H1 (cell line): ENCODE measurements around the gene LDLRAD4. TPM values are rescaled to one million over a fixed set of nuclear protein-coding genes. Genes with fewer than 3 reads are reported as not detected.

Source experiments
- CTCF ChIA-PET: fragments of 300-600 bp; sonication (Branson Sonifier 250); formaldehyde crosslinking; loops from one replicate; lab custom pipeline; 2021; ENCODE audit not compliant: partially characterized antibody; lab: Charles Lee
- POLR2A ChIA-PET: fragments of 300-600 bp; sonication (Branson Sonifier 250); formaldehyde crosslinking; loops from one replicate; lab custom pipeline; 2021; ENCODE audit warnings: inconsistent platforms; ENCODE audit not compliant: partially characterized antibody; lab: Charles Lee
- DNase-seq, 2 experiments: peaks; one replicate each; pipeline versions ENCODE4 v3.0.0 to v3.0.0-alpha.2; 2010 to 2022; ENCODE audit warnings: low spot score in 2 of 2, low read depth in 1 of 2, mixed read lengths in 1 of 2
- FAIRE-seq: peaks from 2 replicates; lab custom pipeline; 2011; peaks lifted over from hg19 to GRCh38; lab: Jason Lieb, UNC
- H2AFZ ChIP-seq: 2 replicates; pipeline ENCODE4 v1.8.1; 2012; ENCODE audit warnings: low read length, inconsistent platforms
- H2AK5ac ChIP-seq: 2 replicates; pipeline ENCODE4 v1.6.1; 2013; ENCODE audit warnings: low read depth, low read length
- H2BK120ac ChIP-seq: replicated peaks from 2 replicates; pipeline ENCODE3; 2013; ENCODE audit warnings: low read depth, low read length, inconsistent platforms
- H2BK12ac ChIP-seq: 2 replicates; pipeline ENCODE4 v1.6.1; 2013; ENCODE audit warnings: low read depth, low read length
- H2BK15ac ChIP-seq: 2 replicates; pipeline ENCODE4 v1.6.1; 2013; ENCODE audit warnings: low read length
- H2BK20ac ChIP-seq: 2 replicates; pipeline ENCODE4 v1.6.1; 2013; ENCODE audit warnings: low read length
- H2BK5ac ChIP-seq: 2 replicates; pipeline ENCODE4 v1.6.1; 2013; ENCODE audit warnings: low read depth, low read length
- H3K14ac ChIP-seq: 2 replicates; pipeline ENCODE4 v1.6.1; 2013; ENCODE audit warnings: inconsistent platforms; ENCODE audit not compliant: insufficient read length
- H3K18ac ChIP-seq: 2 replicates; pipeline ENCODE4 v1.6.1; 2013; ENCODE audit warnings: low read length; ENCODE audit errors: extremely low read depth
- H3K23ac ChIP-seq: 2 replicates; pipeline ENCODE4 v1.6.1; 2013; ENCODE audit warnings: inconsistent platforms; ENCODE audit not compliant: insufficient read length
- H3K23me2 ChIP-seq: 2 replicates; pipeline ENCODE4 v1.6.1; 2013; ENCODE audit warnings: low read depth, low read length
- H3K27ac ChIP-seq: 2 replicates; pipeline ENCODE4 v1.6.1; 2011; ENCODE audit warnings: low read depth, low read length, inconsistent platforms
- H3K27me3 ChIP-seq, 4 experiments: replicated peaks in 1 of 4; 1 replicate in 1 of 4; 2 replicates in 3 of 4; pipeline versions ENCODE4 v1.6.1 to v1.8.1; 2011 to 2013; ENCODE audit warnings: low read length in 3 of 4, mild to moderate bottlenecking in 3 of 4, inconsistent platforms in 2 of 4, mixed read lengths in 2 of 4, moderate library complexity in 1 of 4; ENCODE audit not compliant: control insufficient read depth in 3 of 4, insufficient read depth in 3 of 4; ENCODE audit errors: extremely low read depth in 1 of 4
- H3K36me3 ChIP-seq, 4 experiments: 2 replicates each; pipeline versions ENCODE4 v1.6.1 to v1.8.1; 2011 to 2013; ENCODE audit warnings: mild to moderate bottlenecking in 4 of 4, low read length in 3 of 4, moderate library complexity in 2 of 4, control low read depth in 1 of 4, inconsistent platforms in 1 of 4; ENCODE audit not compliant: insufficient read depth in 4 of 4, control insufficient read depth in 2 of 4
- H3K4ac ChIP-seq: replicated peaks from 2 replicates; pipeline ENCODE3; 2013; ENCODE audit warnings: low read length, low read depth, mixed read lengths, inconsistent platforms; ENCODE audit not compliant: insufficient read length
- H3K4me1 ChIP-seq, 4 experiments: replicated peaks in 1 of 4; 1 replicate in 1 of 4; 2 replicates in 3 of 4; pipeline versions ENCODE4 v1.6.1 to v1.8.1; 2011 to 2013; ENCODE audit warnings: low read length in 3 of 4, inconsistent platforms in 2 of 4, mixed read lengths in 1 of 4; ENCODE audit not compliant: insufficient read depth in 4 of 4, control insufficient read depth in 3 of 4
- H3K4me2 ChIP-seq, 2 experiments: 2 replicates each; pipeline versions ENCODE4 v1.6.1 to v1.8.1; 2011 to 2013; ENCODE audit warnings: low read depth in 2 of 2, low read length in 2 of 2, control low read depth in 1 of 2, inconsistent platforms in 1 of 2, mild to moderate bottlenecking in 1 of 2; ENCODE audit not compliant: insufficient read depth in 1 of 2
- H3K4me3 ChIP-seq, 4 experiments: fragments of 200-600, 300-600 bp in 1 of 4; sonication (generic), shearing (Covaris generic), sonication (Bioruptor Twin) in 1 of 4; 2 replicates each; pipeline versions ENCODE4 v1.5.1 to v1.8.1; 2011 to 2016; ENCODE audit warnings: low read length in 4 of 4, low read depth in 3 of 4, control low read depth in 2 of 4, inconsistent platforms in 2 of 4, mild to moderate bottlenecking in 2 of 4, mixed read lengths in 1 of 4, moderate library complexity in 1 of 4; ENCODE audit not compliant: insufficient read depth in 2 of 4; ENCODE audit errors: extremely low read depth in 1 of 4
- H3K56ac ChIP-seq: replicated peaks from 2 replicates; pipeline ENCODE3; 2013; ENCODE audit warnings: low read depth, mild to moderate bottlenecking, mixed read lengths, low read length, inconsistent platforms; ENCODE audit not compliant: insufficient read length
- H3K79me1 ChIP-seq: 2 replicates; pipeline ENCODE4 v1.6.1; 2013; ENCODE audit warnings: low read depth, low read length, control low read depth
- H3K79me2 ChIP-seq, 2 experiments: 2 replicates each; pipeline versions ENCODE4 v1.6.1 to v1.8.1; 2012 to 2013; ENCODE audit warnings: low read length in 2 of 2, mild to moderate bottlenecking in 2 of 2, inconsistent platforms in 1 of 2; ENCODE audit not compliant: insufficient read depth in 2 of 2, control insufficient read depth in 1 of 2
- H3K9ac ChIP-seq, 4 experiments: replicated peaks in 1 of 4; 1 replicate in 1 of 4; 2 replicates in 3 of 4; pipeline versions ENCODE4 v1.6.1 to v1.8.1; 2011 to 2013; ENCODE audit warnings: low read depth in 3 of 4, low read length in 3 of 4, control low read depth in 2 of 4, mild to moderate bottlenecking in 2 of 4, moderate library complexity in 2 of 4, inconsistent platforms in 1 of 4; ENCODE audit errors: extremely low read depth in 1 of 4
- H3K9me3 ChIP-seq, 2 experiments: 2 replicates each; pipeline versions ENCODE4 v1.6.1 to v1.8.1; 2012 to 2013; ENCODE audit warnings: mild to moderate bottlenecking in 2 of 2, moderate library complexity in 2 of 2, control low read depth in 1 of 2, inconsistent platforms in 1 of 2, low read depth in 1 of 2, low read length in 1 of 2, mixed read lengths in 1 of 2; ENCODE audit not compliant: insufficient read depth in 2 of 2
- H4K20me1 ChIP-seq, 2 experiments: replicated peaks in 1 of 2; 2 replicates each; pipeline versions ENCODE3 to v1.8.1; 2011 to 2013; ENCODE audit warnings: inconsistent platforms in 2 of 2, low read length in 2 of 2, mild to moderate bottlenecking in 1 of 2; ENCODE audit not compliant: insufficient read depth in 2 of 2, control insufficient read depth in 1 of 2
- H4K5ac ChIP-seq: 2 replicates; pipeline ENCODE4 v1.6.1; 2013; ENCODE audit warnings: low read length, low read depth, mixed read lengths, inconsistent platforms; ENCODE audit not compliant: insufficient read length
- H4K8ac ChIP-seq: 2 replicates; pipeline ENCODE4 v1.8.0; 2013; ENCODE audit warnings: mild to moderate bottlenecking, moderate library complexity, low read length, inconsistent platforms; ENCODE audit not compliant: insufficient read depth; ENCODE audit errors: extremely low read depth
- H4K91ac ChIP-seq: replicated peaks from 2 replicates; pipeline ENCODE3; 2013; ENCODE audit warnings: low read length, mixed read lengths, inconsistent platforms; ENCODE audit not compliant: insufficient read length
- CEBPB ChIP-seq: IDR thresholded peaks from 2 replicates; pipeline ENCODE4 v1.6.1; 2012; ENCODE audit warnings: low read depth, low read length
- SIX5 ChIP-seq: IDR thresholded peaks from 2 replicates; pipeline ENCODE4 v1.6.1; 2011; ENCODE audit warnings: mild to moderate bottlenecking, low read depth, low read length
- SP1 ChIP-seq: IDR thresholded peaks from 2 replicates; pipeline ENCODE4 v1.6.1; 2011; ENCODE audit warnings: low read depth, low read length
- WGBS, 2 experiments: shearing (Covaris generic) in 1 of 2; methylation state at CpG; one replicate each; pipeline versions ENCODE4 v1.1.6 to v1.1.7; 2013 to 2015; ENCODE audit warnings: low lambda C conversion rate in 2 of 2, mixed read lengths in 2 of 2, inconsistent platforms in 1 of 2, low coverage in 1 of 2, missing lambda C conversion rate in 1 of 2; ENCODE audit not compliant: insufficient replicate concordance in 2 of 2, insufficient coverage in 1 of 2, insufficient read length in 1 of 2; ENCODE audit errors: extremely low coverage in 1 of 2, missing lambda C conversion rate in 1 of 2; 5-methylcytosine and 5-hydroxymethylcytosine counted together
- polyA plus RNA-seq, 7 experiments: library from polyadenylated mRNA; depleted of rRNA in 3 of 7; stranded (reverse) in 5 of 7; unstranded in 2 of 7; fragments of >200 nt in 5 of 7; fragments of 200-250 nt in 2 of 7; gene quantifications; 1 replicate in 5 of 7; 2 replicates in 1 of 7; 4 replicates in 1 of 7; pipeline versions ENCODE4 v1.2.1 to v1.2.3, GENCODE V29; 2011 to 2013; ENCODE audit warnings: missing spikeins in 2 of 7, mixed read lengths in 2 of 7
- total RNA-seq: library from RNA; stranded (reverse); fragmentation: NEBNext Ultra II Directional; extraction: Animal tissue kit (Norgen Biotek cat#: 25700); gene quantifications from 2 replicates; pipeline ENCODE4 v1.2.1, GENCODE V29; 2021

The LDLRAD4 gene
- total and polyA plus RNA-seq, 2 of the 8 experiments (the other 6 are each of a cell fraction or from before 2014, with no cell fraction given): 0.77 to 1.4 TPM

DNA sequence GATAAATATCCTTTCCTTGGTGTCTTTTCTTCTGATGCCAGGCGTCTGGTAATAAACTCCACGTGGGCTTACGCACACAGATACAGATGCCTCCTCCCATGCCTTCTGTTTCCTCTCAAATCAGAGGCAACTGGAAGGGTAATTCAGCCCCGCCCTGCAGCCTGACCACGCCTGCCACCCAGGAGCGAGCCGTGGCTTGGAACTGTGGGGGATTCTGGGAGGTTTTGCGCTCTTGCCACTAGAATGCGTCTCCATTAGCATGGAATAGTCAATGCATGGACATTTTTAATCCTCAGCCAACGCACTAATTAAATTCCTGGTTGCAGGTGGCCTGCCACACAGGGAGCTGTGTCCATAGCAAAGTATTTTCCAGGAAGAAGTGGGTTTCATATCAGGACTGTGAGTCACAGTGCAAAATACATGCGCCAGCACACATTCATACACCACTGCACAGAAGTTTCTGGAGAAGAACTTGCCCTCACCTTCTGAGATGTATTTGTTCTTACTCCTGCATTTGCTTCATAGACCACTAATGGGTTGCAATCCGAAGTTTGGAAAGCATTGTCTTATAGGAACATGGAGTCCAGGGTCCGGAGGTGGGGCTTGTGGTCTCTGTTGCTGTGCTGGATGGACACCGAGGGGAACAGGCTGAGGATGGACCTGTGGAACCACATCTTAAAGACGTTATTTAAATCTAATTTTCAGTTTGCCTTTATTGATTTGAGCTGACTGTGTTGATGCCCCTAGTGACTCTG, 151.4 kb downstream of the LDLRAD4 start:
- CTCF ChIA-PET: interaction anchor here (1.1 kb wide), 1 partner anchor 142 kb away, joined by 3 read pairs; no protein-coding TSS in a partner anchor
- H4K8ac ChIP-seq: no peak overlapping the region
- H4K20me1 ChIP-seq: no peaks in the 10 kb centered on the region
- DNase-seq (no peak), FAIRE-seq (no peak)
- no peaks in the 10 kb centered on the region for H3K9me3 ChIP-seq
- no peak overlapping the region for H3K4ac ChIP-seq
- H3K9ac ChIP-seq: no peak overlapping the region
- no peak overlapping the region for H2AFZ ChIP-seq
- no peaks in the 10 kb centered on the region for H3K79me1 ChIP-seq
- peaks cover 0 to under 1% (median 0%) of the 10 kb centered on the region in 4 experiments; a peak in 1 of 7 replicates for H3K4me1 ChIP-seq
- no peak overlapping the region for H4K5ac ChIP-seq
- no peak for TF ChIP-seq SIX5
- TF ChIP-seq CEBPB: no peak
- TF ChIP-seq SP1: no peak
- H2BK20ac ChIP-seq: no peak overlapping the region
- no peaks in the 10 kb centered on the region for H3K23me2 ChIP-seq
- no peak overlapping the region for H3K14ac ChIP-seq
- no peak overlapping the region for H3K56ac ChIP-seq
- POLR2A ChIA-PET: no interaction called here
- no peak overlapping the region for H2BK120ac ChIP-seq
- H3K27ac ChIP-seq: no peak overlapping the region
- H3K23ac ChIP-seq: no peak overlapping the region
- no peak overlapping the region for H2AK5ac ChIP-seq
- 86% methylated on average over 15 of the region's 15 CpGs; no CpG with 5 or more reads in 1 of the 2 experiments for WGBS, 2 experiments
- H2BK5ac ChIP-seq: no peak overlapping the region
- no peaks in the 10 kb centered on the region for H3K79me2 ChIP-seq
- no peak overlapping the region for H3K4me2 ChIP-seq
- H3K4me3 ChIP-seq: no peak overlapping the region
- H3K36me3 ChIP-seq: no peaks in the 10 kb centered on the region
- H4K91ac ChIP-seq: no peak overlapping the region
- H2BK12ac ChIP-seq: no peak overlapping the region
- no peak overlapping the region for H2BK15ac ChIP-seq
- H3K18ac ChIP-seq: no peak overlapping the region
- no peaks in the 10 kb centered on the region; a peak in 1 of 7 replicates for H3K27me3 ChIP-seq
